Uterus (tissue), 2 donors: ENCODE data around the gene COQ5.

Experiments used
- CTCF ChIP-seq, 4 experiments: fragments of 200-600 bp in 2 of 4; fragments of 450-650 bp in 2 of 4; sonication (generic) in 2 of 4; IDR thresholded peaks; one replicate each; pipeline ENCODE4 v1.5.1; 2016 to 2019; ENCODE audit warnings: antibody characterized with exemption in 4 of 4, mild to moderate bottlenecking in 2 of 4, moderate library complexity in 1 of 4
- POLR2A ChIP-seq, 2 donors: fragments of 450-650 bp; IDR thresholded peaks; one replicate each; pipeline ENCODE4 v1.6.1; 2016; ENCODE audit warnings: antibody characterized with exemption in 2 of 2, mild to moderate bottlenecking in 1 of 2, moderate library complexity in 1 of 2

GRCh38 chr12:120515496-120515895, 13.5 kb downstream of the COQ5 start:
- TF ChIP-seq CTCF (IDR thresholded peaks at IDR 0.05), result no peak
- no peak for TF ChIP-seq POLR2A (IDR thresholded peaks at IDR 0.05)
